ENCODE results near the gene C9orf85.

DNA sequence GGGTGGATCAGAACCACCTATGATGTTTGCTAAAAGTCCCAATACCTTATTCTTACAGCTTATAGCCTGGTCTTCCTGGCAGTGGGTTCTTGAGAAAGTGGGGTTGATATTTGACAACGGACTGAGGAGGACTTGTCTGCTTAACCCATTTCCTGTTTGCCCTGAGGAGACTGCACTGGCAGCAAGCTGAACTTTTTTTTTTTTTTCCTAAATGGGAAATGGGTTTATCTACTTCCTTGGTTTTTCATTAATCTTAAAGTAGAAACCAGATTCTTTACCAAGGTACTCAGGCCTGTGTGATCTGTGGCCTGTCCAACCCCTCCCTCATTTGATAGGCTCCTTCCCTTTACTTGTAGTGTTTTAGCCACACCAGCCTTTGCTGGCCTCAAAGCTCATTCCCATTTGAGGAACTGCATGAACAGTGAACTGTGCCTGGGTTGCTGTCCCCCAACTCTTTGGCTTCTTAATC, 101.9 kb downstream of the C9orf85 start:
- TF ChIP-seq POLR2A (IDR thresholded peaks at IDR 0.05; ENCODE audit: low read depth, low read length) (no peak), POLR2AphosphoS5 (IDR thresholded peaks at IDR 0.05; ENCODE audit: low read depth, low read length) (no peak), TAF1 (IDR thresholded peaks at IDR 0.05; ENCODE audit: borderline replicate concordance, low read depth, low read length) (no peak)
